GM18505 (cell line): Measurements from ENCODE around the gene STAP2.
"Not testable (repeated sequence)": the region's sequence is repeated elsewhere in the genome, so short reads cannot be mapped to it uniquely, and the experiment has no call there.

Source experiments
- ATAC-seq: cut with Tn5 transposase; IDR thresholded peaks from one replicate; pipeline ENCODE4 v1.9.1; 2021; ENCODE audit not compliant: unreplicated experiment
- POLR2A ChIP-seq: IDR thresholded peaks from 4 replicates; pipeline ENCODE4 v1.6.1; 2011; ENCODE audit warnings: borderline replicate concordance; ENCODE audit not compliant: insufficient read depth, insufficient read length; ENCODE audit errors: extremely low read depth

Gene STAP2

DNA sequence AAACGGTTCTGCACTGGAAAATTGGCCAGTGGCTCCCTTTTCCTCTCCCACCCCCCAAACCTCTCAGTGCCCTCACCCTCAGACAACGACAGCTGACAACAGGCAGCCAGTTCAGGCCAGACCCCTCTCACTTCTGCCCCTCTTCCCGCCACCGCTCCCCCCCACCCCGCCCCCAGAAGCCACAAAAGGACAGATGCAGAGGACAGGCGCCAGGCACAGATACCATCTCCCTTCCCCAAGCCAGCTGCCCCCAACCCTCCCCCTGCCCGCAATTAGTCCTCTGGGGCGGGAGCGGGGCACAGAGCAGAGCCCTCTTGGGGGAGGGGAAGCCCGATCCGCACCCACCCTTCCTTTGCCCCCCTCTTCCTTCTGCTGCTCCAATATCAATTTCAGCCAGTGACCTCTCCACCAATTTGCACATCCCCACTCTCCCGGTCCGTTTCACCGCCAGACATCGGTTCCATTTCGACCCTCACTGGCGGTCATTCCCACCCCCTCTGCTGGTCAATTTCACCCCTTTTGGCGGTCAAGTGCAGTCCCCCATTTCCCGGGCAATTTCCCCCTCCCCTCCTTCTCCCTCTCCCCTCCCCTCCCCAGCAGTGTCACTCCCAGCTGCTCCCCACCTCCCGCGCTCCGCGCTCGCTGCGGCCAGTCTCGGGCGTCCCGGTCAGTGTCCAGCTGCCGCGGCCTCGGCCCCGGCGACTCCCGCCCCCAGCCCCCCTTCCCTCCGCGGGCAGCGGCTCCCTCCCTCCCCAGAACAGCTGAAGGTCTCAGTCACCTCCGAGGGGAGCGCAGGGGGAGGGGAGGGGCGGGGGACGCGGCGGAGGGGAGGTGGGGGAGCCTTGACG, 60.0 kb downstream of the STAP2 start, which contains the start of gene SHD:
Gene SHD, plus strand, starts transcription at position 848 of the 848 bp plus-strand sequence. CDS start 798 bp downstream, outside the sequence.
- ATAC-seq: no peak

GRCh38 chr19:4278010-4278409, 60.6 kb downstream of the STAP2 start:
- no peak for TF ChIP-seq POLR2A
- no peak for ATAC-seq

More for the DNA sequence above, 60.0 kb downstream of the STAP2 start, which contains the start of gene SHD:
- no peak for TF ChIP-seq POLR2A

DNA sequence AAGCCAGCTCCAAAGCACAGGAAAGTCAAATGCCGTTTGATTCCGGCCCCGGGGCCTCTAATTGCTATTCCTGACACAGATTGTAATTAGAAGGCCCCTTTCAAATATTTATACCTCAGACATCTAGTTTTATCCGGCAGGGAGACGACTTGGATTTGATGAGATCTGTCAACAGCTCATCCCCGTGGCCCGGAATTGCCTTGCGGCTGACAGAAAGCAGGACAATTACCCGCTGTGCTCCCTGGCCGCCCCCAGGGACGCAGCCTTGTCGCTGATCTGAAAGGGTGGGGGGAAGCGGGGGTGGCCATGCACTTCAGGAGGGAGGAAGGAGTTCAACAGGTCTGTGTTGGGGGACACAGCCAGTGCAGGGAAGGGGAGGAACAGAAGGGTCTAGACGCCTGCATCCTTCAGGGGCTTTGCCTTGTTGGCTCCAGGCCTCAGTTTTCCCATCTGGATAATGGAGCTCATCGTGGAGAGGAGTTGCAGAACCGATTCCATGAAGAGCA, 61.4 kb downstream of the STAP2 start:
- no peak for ATAC-seq
- no peak for TF ChIP-seq POLR2A

DNA sequence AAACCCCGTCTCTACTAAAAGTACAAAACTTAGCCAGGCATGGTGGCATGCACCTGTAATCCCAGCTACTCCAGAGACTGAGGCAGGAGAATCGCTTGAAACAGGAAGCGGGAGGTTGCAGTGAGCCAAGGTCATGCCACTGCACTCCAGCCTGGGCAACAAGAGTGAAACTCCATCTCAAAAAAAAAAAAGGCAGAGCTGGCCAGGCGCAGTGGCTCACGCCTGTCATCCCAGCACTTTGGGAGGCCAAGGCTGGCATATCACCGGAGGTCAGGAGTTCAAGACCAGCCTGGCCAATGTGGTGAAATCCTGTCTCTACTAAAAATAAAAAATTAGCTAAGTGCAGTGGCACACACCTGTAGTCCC, 64.3 kb downstream of the STAP2 start:
- not testable (repeated sequence) for ATAC-seq
